PFSK-1 (cell line): ENCODE results near the gene INPP4A.

Source experiments
- FOXP2 ChIP-seq: optimal IDR thresholded peaks from 2 replicates; pipeline ENCODE3; 2011; ENCODE audit warnings: borderline replicate concordance, control low read depth, inconsistent platforms; ENCODE audit not compliant: insufficient read depth; ENCODE audit errors: extremely low read length, extremely low read depth
- POLR2AphosphoS5 ChIP-seq: IDR thresholded peaks from 2 replicates; pipeline ENCODE4 v1.6.1; 2012; ENCODE audit warnings: low read depth, mild to moderate bottlenecking, control low read depth, low read length, moderate library complexity
- SIN3A ChIP-seq: IDR thresholded peaks from 2 replicates; pipeline ENCODE4 v1.6.1; 2012; ENCODE audit warnings: mild to moderate bottlenecking, low read length, moderate library complexity, borderline replicate concordance; ENCODE audit not compliant: insufficient read depth
- TAF1 ChIP-seq: IDR thresholded peaks from 2 replicates; pipeline ENCODE4 v1.6.1; 2012; ENCODE audit warnings: low read length, control low read depth, borderline replicate concordance; ENCODE audit not compliant: insufficient read depth
- TF ChIP-seq, protein P1 (sequence below), 2 experiments: IDR thresholded peaks; 2 replicates each; pipeline versions ENCODE4 v1.6.1 to v1.8.0; 2011 to 2012; ENCODE audit warnings: low read depth in 2 of 2, low read length in 2 of 2, control low read depth in 1 of 2, inconsistent platforms in 1 of 2, mild to moderate bottlenecking in 1 of 2, moderate library complexity in 1 of 2; ENCODE audit not compliant: insufficient read depth in 1 of 2

INPP4A gene

GRCh38 chr2:98463988-98464771 is 19.5 kb downstream of the INPP4A start:
- no peak for TF ChIP-seq POLR2AphosphoS5
- no peak for TF ChIP-seq FOXP2
- TF ChIP-seq TAF1, result no peak
- no peak for TF ChIP-seq SIN3A

GRCh38 chr2:98464772-98465310 is 20.2 kb downstream of the INPP4A start:
- TF ChIP-seq POLR2AphosphoS5 (no peak), TAF1 (no peak), SIN3A (no peak), FOXP2 (no peak)
- TF ChIP-seq, protein P1, sequence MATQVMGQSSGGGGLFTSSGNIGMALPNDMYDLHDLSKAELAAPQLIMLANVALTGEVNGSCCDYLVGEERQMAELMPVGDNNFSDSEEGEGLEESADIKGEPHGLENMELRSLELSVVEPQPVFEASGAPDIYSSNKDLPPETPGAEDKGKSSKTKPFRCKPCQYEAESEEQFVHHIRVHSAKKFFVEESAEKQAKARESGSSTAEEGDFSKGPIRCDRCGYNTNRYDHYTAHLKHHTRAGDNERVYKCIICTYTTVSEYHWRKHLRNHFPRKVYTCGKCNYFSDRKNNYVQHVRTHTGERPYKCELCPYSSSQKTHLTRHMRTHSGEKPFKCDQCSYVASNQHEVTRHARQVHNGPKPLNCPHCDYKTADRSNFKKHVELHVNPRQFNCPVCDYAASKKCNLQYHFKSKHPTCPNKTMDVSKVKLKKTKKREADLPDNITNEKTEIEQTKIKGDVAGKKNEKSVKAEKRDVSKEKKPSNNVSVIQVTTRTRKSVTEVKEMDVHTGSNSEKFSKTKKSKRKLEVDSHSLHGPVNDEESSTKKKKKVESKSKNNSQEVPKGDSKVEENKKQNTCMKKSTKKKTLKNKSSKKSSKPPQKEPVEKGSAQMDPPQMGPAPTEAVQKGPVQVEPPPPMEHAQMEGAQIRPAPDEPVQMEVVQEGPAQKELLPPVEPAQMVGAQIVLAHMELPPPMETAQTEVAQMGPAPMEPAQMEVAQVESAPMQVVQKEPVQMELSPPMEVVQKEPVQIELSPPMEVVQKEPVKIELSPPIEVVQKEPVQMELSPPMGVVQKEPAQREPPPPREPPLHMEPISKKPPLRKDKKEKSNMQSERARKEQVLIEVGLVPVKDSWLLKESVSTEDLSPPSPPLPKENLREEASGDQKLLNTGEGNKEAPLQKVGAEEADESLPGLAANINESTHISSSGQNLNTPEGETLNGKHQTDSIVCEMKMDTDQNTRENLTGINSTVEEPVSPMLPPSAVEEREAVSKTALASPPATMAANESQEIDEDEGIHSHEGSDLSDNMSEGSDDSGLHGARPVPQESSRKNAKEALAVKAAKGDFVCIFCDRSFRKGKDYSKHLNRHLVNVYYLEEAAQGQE (IDR thresholded peaks at IDR 0.05; ENCODE audit: insufficient read depth in 1 of 2, low read depth in 2 of 2, low read length in 2 of 2), result no peak

DNA sequence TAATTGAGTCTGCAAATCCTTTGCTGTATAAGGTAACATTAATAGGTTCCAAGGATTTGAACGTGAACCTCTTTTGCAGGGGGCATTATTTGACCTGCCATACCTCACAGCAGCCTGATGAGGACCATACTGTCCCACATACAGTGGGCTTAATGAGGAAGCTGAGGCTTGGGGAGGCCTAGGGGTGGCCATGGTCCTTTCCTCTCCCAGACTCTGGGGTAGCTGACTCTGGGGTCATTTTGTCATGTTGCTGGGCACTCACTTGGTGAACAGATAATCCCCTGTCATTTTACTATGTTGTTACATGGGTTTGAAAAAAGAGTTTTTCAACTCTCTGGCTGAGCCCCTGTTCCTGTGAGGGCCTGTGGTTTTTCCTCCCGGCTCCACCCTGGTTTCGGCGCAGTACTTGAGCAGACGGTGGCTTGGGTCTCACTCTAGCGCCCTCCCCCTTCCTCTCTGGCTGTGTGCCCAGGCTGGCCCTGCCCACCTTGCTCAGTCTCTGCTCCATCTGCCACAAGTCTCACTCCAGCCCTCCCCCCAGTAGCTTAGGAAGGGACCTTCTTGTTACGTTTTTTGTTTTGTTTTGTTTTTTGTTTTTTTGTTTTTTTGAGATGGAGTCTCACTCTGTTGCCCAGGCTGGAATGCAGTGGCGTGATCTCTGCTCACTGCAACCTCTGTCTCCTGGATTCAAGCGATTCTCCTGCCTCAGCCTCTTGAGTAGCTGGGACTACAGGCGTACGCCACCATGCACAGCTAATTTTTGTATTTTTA is 21.0 kb downstream of the INPP4A start:
- no peak for TF ChIP-seq FOXP2

DNA sequence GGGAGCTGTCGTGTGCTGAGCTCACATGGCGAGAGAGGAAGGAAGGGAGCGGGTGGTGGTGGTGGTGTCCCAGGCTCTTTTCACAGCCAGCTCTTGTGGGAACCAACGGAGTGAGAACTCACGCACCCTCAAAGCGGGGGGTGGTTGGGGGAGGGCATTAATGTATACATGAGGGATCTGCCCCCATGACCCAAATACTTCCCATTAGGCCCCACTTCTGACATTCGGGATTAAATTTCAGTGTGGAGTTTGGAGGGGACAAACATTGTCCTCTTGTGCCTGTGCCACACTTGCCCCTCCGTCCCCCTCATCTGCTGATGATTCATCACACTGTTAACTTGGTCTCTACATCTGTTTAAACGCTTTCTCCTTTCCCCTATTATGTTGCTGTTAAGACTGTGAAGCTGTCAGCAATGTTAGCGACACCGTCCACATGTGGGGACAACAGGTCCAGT is 22.5 kb downstream of the INPP4A start:
- TF ChIP-seq FOXP2, result no peak

DNA sequence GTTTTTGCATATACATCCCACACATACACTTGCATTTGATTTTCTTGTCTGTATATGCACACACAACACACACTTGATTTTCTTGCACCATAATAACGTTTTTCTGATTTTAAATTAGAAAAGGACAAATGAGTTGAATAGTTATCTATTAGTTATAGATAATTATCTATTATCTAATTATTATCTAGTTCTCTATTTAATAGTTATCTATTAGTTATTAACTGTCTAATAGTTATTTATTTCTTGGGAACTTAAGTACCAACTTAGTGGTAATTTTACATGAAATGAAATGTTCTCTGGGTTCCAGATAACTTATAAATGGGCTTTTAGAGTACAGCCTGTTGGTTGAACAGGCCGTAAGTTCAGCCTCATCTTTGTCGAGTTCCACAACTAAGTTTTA is 23.0 kb downstream of the INPP4A start:
- TF ChIP-seq POLR2AphosphoS5 (no peak), SIN3A (no peak), FOXP2 (no peak), TAF1 (no peak)
- TF ChIP-seq, protein P1 (IDR thresholded peaks at IDR 0.05; ENCODE audit: insufficient read depth in 1 of 2, low read depth in 2 of 2, low read length in 2 of 2), result no peak

DNA sequence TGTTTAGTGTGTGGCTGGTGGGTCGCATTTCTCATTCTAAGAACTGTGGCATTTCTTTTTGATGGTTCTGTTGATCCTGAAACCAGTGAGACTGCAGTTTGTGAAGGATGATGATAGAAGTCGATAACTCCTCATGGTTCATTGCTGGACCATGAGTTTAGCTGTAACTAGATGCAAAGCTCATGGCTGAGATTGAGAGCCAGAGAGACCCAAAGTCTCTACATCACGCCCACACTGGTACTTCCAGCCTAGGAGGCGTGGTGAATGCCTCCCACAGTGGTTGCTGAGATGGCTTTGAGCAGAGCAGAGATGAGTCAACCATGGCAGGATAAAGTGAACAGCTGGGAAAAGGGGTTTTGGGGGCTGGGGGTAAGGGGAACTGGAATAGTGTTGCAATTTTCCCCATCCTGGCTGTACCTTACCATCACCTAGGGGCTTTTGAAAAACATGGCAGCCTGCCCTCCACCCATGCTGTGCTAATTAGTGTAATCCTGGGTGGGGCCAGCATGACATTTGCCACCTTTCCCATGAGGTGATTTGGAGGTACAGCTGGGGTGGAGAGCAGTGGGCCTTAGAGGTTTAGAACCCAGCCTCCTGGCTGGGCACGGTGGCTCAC is 24.1 kb downstream of the INPP4A start:
- TF ChIP-seq, protein P1 (IDR thresholded peaks at IDR 0.05; ENCODE audit: insufficient read depth in 1 of 2, low read depth in 2 of 2, low read length in 2 of 2), result no peak
- no peak for TF ChIP-seq POLR2AphosphoS5
- no peak for TF ChIP-seq TAF1
- no peak for TF ChIP-seq SIN3A
- no peak for TF ChIP-seq FOXP2
